Spleen (tissue), 11 donors: Measurements from ENCODE around the gene GBE1. TPM values are rescaled to one million over a fixed set of nuclear protein-coding genes. Genes with fewer than 3 reads are reported as not detected.

Experiments used
- DNase-seq: peaks from one replicate; pipeline ENCODE4 v3.0.0-alpha.2; 2020
- H3K27ac ChIP-seq, 8 donors: fragments of 200-600 bp; sonication (generic) in 7 of 8; 1 replicate in 4 of 8; 2 replicates in 4 of 8; pipeline versions ENCODE4 v1.5.0 to v1.8.0; 2016 to 2021; ENCODE audit warnings: inconsistent platforms in 4 of 8, mild to moderate bottlenecking in 4 of 8, moderate library complexity in 1 of 8
- H3K27me3 ChIP-seq, 7 donors: fragments of 200-600 bp; sonication (generic) in 6 of 7; replicated peaks in 1 of 7; 1 replicate in 4 of 7; 2 replicates in 3 of 7; pipeline versions ENCODE4 v1.5.0 to v1.8.0; 2016 to 2021; ENCODE audit warnings: inconsistent platforms in 3 of 7, mild to moderate bottlenecking in 1 of 7
- H3K36me3 ChIP-seq, 6 donors: fragments of 200-600 bp; sonication (generic) in 5 of 6; 1 replicate in 4 of 6; 2 replicates in 2 of 6; pipeline versions ENCODE4 v1.5.0 to v1.8.0; 2016 to 2021; ENCODE audit warnings: inconsistent platforms in 2 of 6
- H3K4me1 ChIP-seq, 6 donors: fragments of 200-600 bp; sonication (generic) in 5 of 6; 1 replicate in 3 of 6; 2 replicates in 3 of 6; pipeline versions ENCODE4 v1.5.0 to v1.8.0; 2016 to 2021; ENCODE audit warnings: inconsistent platforms in 3 of 6
- H3K4me3 ChIP-seq, 8 donors: fragments of 200-600 bp; sonication (generic) in 7 of 8; 1 replicate in 4 of 8; 2 replicates in 4 of 8; pipeline versions ENCODE4 v1.5.0 to v1.8.0; 2016 to 2021; ENCODE audit warnings: inconsistent platforms in 4 of 8, mild to moderate bottlenecking in 4 of 8, moderate library complexity in 2 of 8
- H3K9me3 ChIP-seq, 8 donors: fragments of 200-600 bp; sonication (generic) in 7 of 8; 1 replicate in 4 of 8; 2 replicates in 4 of 8; pipeline versions ENCODE4 v1.5.0 to v1.8.0; 2016 to 2021; ENCODE audit warnings: inconsistent platforms in 4 of 8
- CTCF ChIP-seq, 11 experiments: fragments of 200-600 bp in 7 of 11; fragments of 450-650 bp in 4 of 11; sonication (generic) in 4 of 11; IDR thresholded peaks in 8 of 11; conservative IDR thresholded peaks in 3 of 11; 1 replicate in 7 of 11; 2 replicates in 4 of 11; pipeline versions ENCODE4 v1.4.0 to v1.8.0; 2016 to 2021; ENCODE audit warnings: antibody characterized with exemption in 11 of 11, inconsistent platforms in 4 of 11, mild to moderate bottlenecking in 1 of 11
- POLR2A ChIP-seq, 3 donors: fragments of 450-650 bp; IDR thresholded peaks; one replicate each; pipeline ENCODE4 v1.5.1; 2017; ENCODE audit warnings: antibody characterized with exemption in 3 of 3, mild to moderate bottlenecking in 1 of 3
- POLR2AphosphoS5 ChIP-seq, 3 donors: sonication (generic); formaldehyde crosslinking; IDR thresholded peaks; one replicate each; pipeline ENCODE4 v1.5.1; 2017; ENCODE audit warnings: antibody characterized with exemption in 3 of 3
- WGBS, 5 donors: extraction: QIAGEN DNeasy Blood & Tissue Kit in 3 of 5; methylation state at CpG; one replicate each; pipeline versions ENCODE4 v1.1.5 to v1.1.7; 2013 to 2018; 5-methylcytosine and 5-hydroxymethylcytosine counted together
- intact Hi-C: fragments of 100-400 bp; cut with DNase I; formaldehyde crosslinking; loops from one replicate; pipeline ENCODE4 v1.15.0; 2023; ENCODE audit warnings: low total_unique reads
- polyA plus RNA-seq, 3 donors: library from polyadenylated mRNA; stranded (reverse); fragments of 200-250 nt; gene quantifications; one replicate each; pipeline ENCODE4 v1.2.1, GENCODE V29; 2013
- small RNA-seq, 4 donors: library from RNA; depleted of rRNA; stranded (forward); fragments of <200 nt; gene quantifications; one replicate each; pipeline ENCODE3, GENCODE V24; 2016
- total RNA-seq, 7 donors: library from RNA; depleted of rRNA in 3 of 7; stranded (reverse); fragments of >200 nt in 3 of 7; fragmentation: NEBNext Ultra II Directional in 4 of 7; extraction: Animal tissue kit (Norgen Biotek cat#: 25700) in 4 of 7; gene quantifications; one replicate each; pipeline versions ENCODE4 v1.1.0 to v1.2.1, GENCODE V29; 2016 to 2021
- donor health status: healthy with polysubstance abuse.
- donor health status: DM: no; HTN: no; CAD: no; lungs with moderate emphysema.
- donor health status: DM: no; HTN: no; CAD: no.
- donor health status: Bipolar disorder and iron deficiency.
- donor health status: healthy.
- donor health status: DM: no; HTN: no; CAD: no.
- donor health status: DM: yes; HTN: yes; CAD: no.

The GBE1 gene
- total and polyA plus RNA-seq, 10 donors: 5.0 to 34.3 (median 21.5) TPM

- no peak overlapping the region for H3K27ac ChIP-seq
- WGBS, 5 donors: 62 to 87% (median 82%) methylated on average over 1 of the region's 1 CpG
Observed at GRCh38 chr3:81443958-81444357, 317.5 kb downstream of the GBE1 start.

GRCh38 chr3:81443457-81443782, 318.0 kb downstream of the GBE1 start:
- Histone ChIP-seq H3K27me3 (no peaks in the 10 kb centered on the region), H3K9me3 (no peaks in the 10 kb centered on the region), H3K4me3 (no peak overlapping the region), H3K27ac (no peak overlapping the region), H3K4me1 (no peaks in the 10 kb centered on the region), H3K36me3 (no peaks in the 10 kb centered on the region)
- TF ChIP-seq CTCF (IDR thresholded peaks at IDR 0.05 in 8 of 11, conservative IDR thresholded peaks at IDR 0.05 in 3 of 11): no peak
- no peak for TF ChIP-seq POLR2AphosphoS5 (IDR thresholded peaks at IDR 0.05)
- TF ChIP-seq POLR2A (IDR thresholded peaks at IDR 0.05): no peak
- DNase-seq: no peak
- intact Hi-C loops: no loop called here
- WGBS, 5 donors: 86 to 94% (median 89%) methylated on average over 3 of the region's 3 CpGs

More at GRCh38 chr3:81443958-81444357, 317.5 kb downstream of the GBE1 start:
- no peaks in the 10 kb centered on the region for H3K27me3 ChIP-seq
- H3K9me3 ChIP-seq: no peaks in the 10 kb centered on the region
- H3K36me3 ChIP-seq: no peaks in the 10 kb centered on the region
- intact Hi-C loops: no loop called here
- no peak overlapping the region for H3K4me3 ChIP-seq
- H3K4me1 ChIP-seq: no peaks in the 10 kb centered on the region
- no peak for DNase-seq
- TF ChIP-seq CTCF (IDR thresholded peaks at IDR 0.05 in 8 of 11, conservative IDR thresholded peaks at IDR 0.05 in 3 of 11) (no peak), POLR2AphosphoS5 (IDR thresholded peaks at IDR 0.05) (no peak), POLR2A (IDR thresholded peaks at IDR 0.05) (no peak)

- 77 to 86% (median 79%) methylated on average over 9 of the region's 9 CpGs for WGBS, 5 donors
- H3K9me3 ChIP-seq: no peaks in the 10 kb centered on the region
- H3K4me3 ChIP-seq: no peak overlapping the region
- H3K27ac ChIP-seq: no peak overlapping the region
- H3K36me3 ChIP-seq: no peaks in the 10 kb centered on the region
- TF ChIP-seq CTCF (IDR thresholded peaks at IDR 0.05 in 8 of 11, conservative IDR thresholded peaks at IDR 0.05 in 3 of 11): no peak
- TF ChIP-seq POLR2AphosphoS5 (IDR thresholded peaks at IDR 0.05): no peak
- no peak for TF ChIP-seq POLR2A (IDR thresholded peaks at IDR 0.05)
- H3K4me1 ChIP-seq: no peaks in the 10 kb centered on the region
- DNase-seq: no peak
- intact Hi-C loops: no loop called here
- no peaks in the 10 kb centered on the region for H3K27me3 ChIP-seq
Observed at GRCh38 chr3:81442758-81443456, 318.5 kb downstream of the GBE1 start.

GRCh38 chr3:81440661-81441060, 320.8 kb downstream of the GBE1 start:
- no peaks in the 10 kb centered on the region for H3K27me3 ChIP-seq
- H3K27ac ChIP-seq: no peak overlapping the region
- no peaks in the 10 kb centered on the region for H3K9me3 ChIP-seq
- H3K4me3 ChIP-seq: no peak overlapping the region
- TF ChIP-seq POLR2AphosphoS5 (IDR thresholded peaks at IDR 0.05) (no peak), CTCF (IDR thresholded peaks at IDR 0.05 in 8 of 11, conservative IDR thresholded peaks at IDR 0.05 in 3 of 11) (no peak), POLR2A (IDR thresholded peaks at IDR 0.05) (no peak)
- H3K36me3 ChIP-seq: no peaks in the 10 kb centered on the region
- DNase-seq: no peak
- intact Hi-C loops: no loop called here
- no peaks in the 10 kb centered on the region for H3K4me1 ChIP-seq
- 70 to 84% (median 73%) methylated on average over 3 of the region's 3 CpGs for WGBS, 5 donors

Small RNA genes lying within 50 kb of the gene (small RNA-seq; reads per million reads assigned to genes)
- gene AC017015.1 (0 reads per million in 4 donors), gene RNU2-28P (0 reads per million in 4 donors)
